ENCODE data around the gene RUNDC1. TPM values are rescaled to one million over a fixed set of nuclear protein-coding genes. Genes with fewer than 3 reads are reported as not detected.
"Not testable (repeated sequence)": the region's sequence is repeated elsewhere in the genome, so short reads cannot be mapped to it uniquely, and the experiment has no call there.

Gene RUNDC1
- total RNA-seq, 1 donor from 2014 or later: 10.3 TPM

- no peak for TF ChIP-seq CTCF (IDR thresholded peaks at IDR 0.05; ENCODE audit: insufficient read depth, low read length, severe bottlenecking)
- no peak for DNase-seq (ENCODE audit: low read depth)
These were observed 5.1 kb upstream of the RUNDC1 start for GRCh38 chr17:42975265-42975664.

GRCh38 chr17:42975701-42976100, 4.7 kb upstream of the RUNDC1 start:
- not testable (repeated sequence) for H3K4me3 ChIP-seq (ENCODE audit: low read depth, low read length); FAIRE-seq; H3K36me3 ChIP-seq (ENCODE audit: control insufficient read depth, insufficient read depth, low read length); H3K27me3 ChIP-seq (ENCODE audit: control insufficient read depth, insufficient read depth, low read length); DNase-seq (ENCODE audit: low read depth)

More at GRCh38 chr17:42975265-42975664, 5.1 kb upstream of the RUNDC1 start:
- Histone ChIP-seq H3K27me3 (ENCODE audit: control insufficient read depth, insufficient read depth, low read length) (no peaks in the 10 kb centered on the region), H3K4me3 (ENCODE audit: low read depth, low read length) (no peak overlapping the region), H3K36me3 (ENCODE audit: control insufficient read depth, insufficient read depth, low read length) (no peaks in the 10 kb centered on the region)
- no peak for FAIRE-seq

GRCh38 chr17:42979511-42980273, 673 bp upstream of the RUNDC1 start, which contains the start of gene PTGES3L:
TSS of gene PTGES3L (minus strand) at chr17:42980080. CDS start at chr17:42980053, 27 bp downstream.
- Histone ChIP-seq H3K4me3 (ENCODE audit: low read depth, low read length) (peak within 1 kb of the TSS; percentile 70), H3K36me3 (ENCODE audit: control insufficient read depth, insufficient read depth, low read length) (peaks cover 1% of the 10 kb centered on the region), H3K27me3 (ENCODE audit: control insufficient read depth, insufficient read depth, low read length) (no peaks in the 10 kb centered on the region)
- FAIRE-seq: no peak
- DNase-seq (ENCODE audit: low read depth): no peak
- TF ChIP-seq CTCF (IDR thresholded peaks at IDR 0.05; ENCODE audit: insufficient read depth, low read length, severe bottlenecking): no peak

- FAIRE-seq (no peak), DNase-seq (ENCODE audit: low read depth) (peak; percentile 62)
- H3K36me3 ChIP-seq (ENCODE audit: control insufficient read depth, insufficient read depth, low read length): peaks cover 1% of the 10 kb centered on the region
- no peaks in the 10 kb centered on the region for H3K27me3 ChIP-seq (ENCODE audit: control insufficient read depth, insufficient read depth, low read length)
- H3K4me3 ChIP-seq (ENCODE audit: low read depth, low read length): peak overlapping the region; percentile 70
- TF ChIP-seq CTCF (IDR thresholded peaks at IDR 0.05; ENCODE audit: insufficient read depth, low read length, severe bottlenecking): peak; percentile 42
These were observed 517 bp downstream of the RUNDC1 start for GRCh38 chr17:42980766-42981397.

GRCh38 chr17:42982266-42982665, 1.9 kb downstream of the RUNDC1 start:
- H3K4me3 ChIP-seq (ENCODE audit: low read depth, low read length): no peak overlapping the region

More at GRCh38 chr17:42982266-42982665, 1.9 kb downstream of the RUNDC1 start:
- FAIRE-seq (no peak), DNase-seq (ENCODE audit: low read depth) (no peak)
- TF ChIP-seq CTCF (IDR thresholded peaks at IDR 0.05; ENCODE audit: insufficient read depth, low read length, severe bottlenecking): no peak
- Histone ChIP-seq H3K27me3 (ENCODE audit: control insufficient read depth, insufficient read depth, low read length) (no peaks in the 10 kb centered on the region), H3K36me3 (ENCODE audit: control insufficient read depth, insufficient read depth, low read length) (peaks cover 4% of the 10 kb centered on the region)
